GM21825 (cell line): Measurements from ENCODE around the gene ANKRD44.

Experiments used
- ATAC-seq: cut with Tn5 transposase; IDR thresholded peaks from one replicate; pipeline ENCODE4 v1.9.1; 2021; ENCODE audit warnings: mild to moderate bottlenecking, moderate library complexity; ENCODE audit not compliant: unreplicated experiment

Gene ANKRD44

GRCh38 chr2:197264332-197264731 lies 46.2 kb downstream of the ANKRD44 start:
- ATAC-seq, result no peak

- ATAC-seq, result no peak
Measured at GRCh38 chr2:197263077-197263476, 47.5 kb downstream of the ANKRD44 start.

- peak; percentile 58 for ATAC-seq
Measured at GRCh38 chr2:197261808-197262226, 48.8 kb downstream of the ANKRD44 start.

DNA sequence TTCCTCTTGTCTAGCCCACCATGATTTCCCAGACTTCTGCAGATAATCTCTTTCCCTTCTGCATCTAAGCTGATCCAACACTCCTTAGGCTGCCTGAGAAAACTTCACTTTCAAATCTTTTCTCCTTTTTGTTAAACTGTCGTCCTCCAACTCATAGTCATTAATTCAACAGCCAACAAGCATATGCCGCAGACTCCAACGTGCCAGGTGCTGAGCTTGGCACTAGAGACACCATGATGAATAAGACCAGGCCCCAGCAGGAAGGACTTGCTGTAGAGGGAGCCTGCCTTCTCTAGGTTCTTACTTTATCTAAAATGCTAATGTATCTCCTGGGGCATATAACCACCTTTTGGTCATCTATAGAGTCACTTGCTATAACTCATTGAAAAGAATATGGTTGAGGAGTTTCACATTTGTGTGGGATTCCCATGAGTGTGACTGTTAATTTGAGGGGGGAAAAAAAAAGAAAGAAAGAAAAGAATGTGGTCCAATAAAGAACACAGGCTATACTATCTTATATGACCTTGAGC lies 51.0 kb downstream of the ANKRD44 start:
- no peak for ATAC-seq

DNA sequence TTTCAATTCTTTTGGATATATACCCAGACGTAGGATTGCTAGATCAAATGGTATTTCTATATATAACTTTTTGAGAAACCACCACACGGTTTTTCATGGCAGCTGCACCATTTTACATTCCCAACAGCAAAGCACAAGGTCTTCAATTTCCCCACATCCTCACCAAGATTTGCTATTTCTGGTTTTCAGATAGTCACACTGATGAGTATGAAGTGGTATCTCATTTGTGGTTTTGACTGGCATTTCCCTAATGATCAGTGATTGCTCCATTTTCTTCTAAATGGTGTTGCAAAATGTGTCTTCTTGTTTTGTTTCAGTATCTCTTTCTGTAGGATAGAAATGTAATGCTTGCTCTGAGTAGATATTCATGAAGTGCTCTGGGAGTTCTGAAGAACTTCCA lies 52.0 kb downstream of the ANKRD44 start:
- no peak for ATAC-seq

DNA sequence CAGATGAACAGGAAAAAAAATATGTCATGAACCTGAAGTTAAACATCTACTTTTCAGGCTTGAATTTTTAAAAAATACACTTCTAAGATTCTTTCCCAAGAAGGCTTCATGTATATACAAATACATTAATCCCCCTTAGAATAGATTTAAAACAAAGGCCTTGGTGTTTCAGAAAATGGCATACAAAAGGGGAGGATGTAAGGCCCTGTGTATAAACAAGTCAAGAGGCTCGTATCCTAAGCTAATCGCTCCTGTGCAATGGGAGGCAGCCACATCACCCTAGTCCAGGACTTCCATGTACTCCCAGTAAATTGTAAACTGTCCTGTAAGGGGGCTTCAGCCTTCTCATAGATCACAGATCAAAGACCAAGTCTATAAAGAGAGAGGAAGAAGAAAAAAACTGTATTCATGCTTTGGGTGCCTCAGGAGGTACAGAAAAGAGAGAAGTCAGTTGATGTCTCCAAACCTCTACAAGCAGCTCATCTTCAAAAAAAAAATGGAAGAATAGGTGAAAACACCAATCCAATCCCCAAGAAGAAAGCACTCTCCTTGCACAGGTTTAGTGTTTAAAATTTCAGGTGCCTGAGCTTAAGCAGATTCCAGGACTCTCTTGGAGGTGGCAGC lies 53.9 kb downstream of the ANKRD44 start:
- no peak for ATAC-seq

GRCh38 chr2:197256021-197256420 lies 54.6 kb downstream of the ANKRD44 start:
- no peak for ATAC-seq

- ATAC-seq, result peak; percentile 94
Measured at GRCh38 chr2:197255543-197255942, 55.0 kb downstream of the ANKRD44 start.

DNA sequence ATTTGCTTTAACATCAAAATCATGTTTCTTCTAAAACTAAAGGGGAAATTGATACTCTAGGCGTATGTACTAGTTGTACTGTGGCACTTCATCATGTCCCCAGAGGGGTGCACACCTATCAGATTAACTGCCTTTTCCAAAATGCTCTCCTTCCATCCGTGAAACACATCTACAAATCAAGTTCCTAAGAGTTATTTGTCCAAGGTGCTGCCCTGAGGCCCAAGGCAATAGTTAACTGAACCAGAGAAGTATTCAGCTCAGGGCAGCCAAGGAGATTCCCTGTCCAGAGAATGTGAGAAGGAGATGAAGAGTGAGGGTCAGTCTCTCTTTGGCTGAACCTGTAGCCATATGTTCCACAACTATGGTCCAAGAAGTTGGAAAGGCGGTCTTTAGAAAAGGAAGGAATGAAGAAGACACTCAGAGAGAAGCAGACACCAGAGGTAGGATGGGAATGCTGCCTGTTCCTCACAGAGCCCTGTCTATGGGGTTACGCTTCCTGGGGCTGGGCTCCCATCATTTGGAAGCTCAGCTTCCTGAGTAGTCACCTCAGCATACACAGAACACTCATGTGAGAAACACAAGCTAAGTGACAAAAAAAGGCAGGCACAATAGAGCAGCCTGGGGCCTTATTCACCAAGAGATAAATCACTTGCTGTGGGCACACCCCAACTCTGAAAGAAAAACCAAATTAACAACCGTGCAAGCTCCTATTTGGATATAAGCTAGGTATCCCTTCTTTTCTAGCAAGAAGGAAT lies 55.6 kb downstream of the ANKRD44 start:
- peak; percentile 28 for ATAC-seq

DNA sequence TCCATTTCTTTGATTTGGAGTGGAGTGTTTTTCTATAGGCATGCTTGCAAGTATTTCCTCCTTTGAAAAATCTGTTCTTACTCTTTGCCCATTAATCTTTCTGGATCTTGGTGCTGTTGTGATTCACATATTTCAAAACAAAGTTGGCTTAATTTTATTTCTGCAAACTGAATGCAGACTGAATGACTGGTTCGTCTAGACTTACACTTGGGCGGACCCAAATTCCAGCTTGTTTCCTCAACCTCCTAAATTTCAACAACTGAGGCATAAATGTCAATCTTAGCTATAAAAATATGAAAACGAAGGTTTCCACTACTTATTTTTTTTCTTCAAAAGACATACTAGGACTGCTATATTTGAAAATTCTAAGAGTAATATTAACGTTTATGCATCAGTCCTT lies 59.0 kb downstream of the ANKRD44 start:
- ATAC-seq, result no peak

DNA sequence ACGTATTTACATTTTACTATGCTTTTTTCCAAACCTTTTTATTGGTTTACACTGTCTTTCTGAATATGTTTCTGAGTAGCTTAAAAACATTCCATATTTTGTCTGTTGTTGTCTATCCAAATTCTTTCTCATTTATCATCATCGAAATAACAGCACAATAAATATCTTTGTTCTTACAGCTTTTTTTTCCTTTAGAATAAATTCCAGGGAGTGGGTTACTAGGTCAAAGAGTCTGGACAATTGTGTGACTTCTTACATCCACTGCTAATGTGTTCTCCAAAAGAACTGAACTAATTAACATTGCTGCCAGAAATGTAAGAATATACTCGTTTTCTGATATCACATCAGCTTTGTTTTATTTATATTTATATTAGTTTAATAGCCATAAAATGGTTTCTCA lies 59.4 kb downstream of the ANKRD44 start:
- no peak for ATAC-seq

- no peak for ATAC-seq
Measured at GRCh38 chr2:197250084-197250397, 60.5 kb downstream of the ANKRD44 start.

GRCh38 chr2:197249381-197250083 lies 61.0 kb downstream of the ANKRD44 start:
- no peak for ATAC-seq

DNA sequence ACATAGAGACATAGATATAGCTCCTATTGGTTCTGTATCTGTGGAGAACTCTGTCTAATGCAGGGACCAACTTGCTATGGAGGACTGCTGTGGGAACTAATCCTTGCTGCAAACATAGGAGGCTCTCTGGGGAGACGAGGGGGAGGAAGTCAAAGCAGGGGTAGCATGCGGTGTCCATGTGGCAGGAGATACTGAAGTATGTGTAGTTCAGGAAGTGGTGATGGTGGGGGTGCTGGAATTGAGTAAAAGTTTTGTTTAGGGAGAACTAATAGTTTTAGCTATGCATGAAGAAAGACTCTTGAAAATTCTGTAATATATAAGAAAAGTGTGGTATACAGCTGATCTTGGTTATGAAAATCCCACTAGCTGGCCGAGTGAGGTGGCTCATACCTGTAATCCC lies 62.0 kb downstream of the ANKRD44 start:
- ATAC-seq, result no peak

DNA sequence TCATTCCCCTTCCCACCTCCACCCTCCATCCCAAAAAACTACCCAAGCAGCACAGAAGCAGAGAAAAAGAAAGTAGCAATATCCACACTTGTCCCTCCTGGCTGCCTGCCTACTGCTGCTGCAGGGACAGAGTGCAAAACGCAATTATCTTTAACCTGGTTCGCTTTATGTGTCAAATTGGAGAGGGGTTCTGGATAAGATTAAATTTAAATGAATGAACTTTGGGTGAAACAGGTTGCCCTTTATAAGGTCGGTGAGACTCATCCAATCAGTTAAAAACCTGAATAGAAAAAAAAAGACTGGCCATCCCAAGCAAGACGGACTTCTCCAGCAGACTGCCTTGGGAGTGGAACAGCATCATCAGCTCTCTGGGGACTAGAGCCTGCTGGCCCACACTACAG lies 62.6 kb downstream of the ANKRD44 start:
- no peak for ATAC-seq

DNA sequence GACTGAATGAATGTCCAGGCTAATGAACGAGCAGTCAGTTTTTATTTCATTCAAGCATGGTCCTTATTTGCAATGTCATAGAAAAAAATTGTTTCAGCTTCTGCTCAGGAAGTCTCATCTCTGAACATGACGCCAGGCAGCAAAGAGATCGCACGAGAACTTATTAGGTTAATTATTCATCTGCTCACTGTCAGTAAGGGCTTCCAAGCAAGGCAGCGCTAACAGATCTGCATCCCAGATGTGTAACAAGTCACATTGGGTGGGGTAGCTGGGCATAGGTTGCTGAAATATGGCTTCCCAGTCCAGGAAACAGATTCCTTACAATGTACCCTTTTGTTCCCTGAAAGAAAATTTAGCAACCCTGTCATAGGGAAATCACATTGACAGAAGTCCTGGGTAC lies 63.5 kb downstream of the ANKRD44 start:
- peak; percentile 38 for ATAC-seq

- no peak for ATAC-seq
Measured at GRCh38 chr2:197245829-197246804, 64.5 kb downstream of the ANKRD44 start.

DNA sequence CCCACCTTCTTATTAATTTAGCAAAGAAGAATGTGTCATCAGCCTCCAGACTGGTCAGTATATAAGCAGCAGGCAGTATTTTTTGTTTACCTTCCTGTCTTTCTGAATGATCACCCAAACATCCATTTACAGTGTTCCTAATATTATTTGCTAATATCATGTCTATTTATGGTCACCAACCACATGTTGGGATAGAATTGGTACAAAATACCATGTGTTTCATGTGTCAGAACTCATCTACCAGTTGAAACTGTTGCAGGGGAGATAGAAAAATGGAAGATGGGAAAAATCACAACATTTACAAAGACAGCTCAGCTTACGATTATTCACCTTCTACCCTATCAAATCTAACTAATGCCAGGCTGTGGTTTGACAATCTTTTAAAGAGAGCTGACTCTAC lies 66.2 kb downstream of the ANKRD44 start:
- ATAC-seq, result no peak

GRCh38 chr2:197242719-197243118 lies 67.9 kb downstream of the ANKRD44 start:
- no peak for ATAC-seq

GRCh38 chr2:197241596-197241995 lies 69.0 kb downstream of the ANKRD44 start:
- ATAC-seq, result no peak

DNA sequence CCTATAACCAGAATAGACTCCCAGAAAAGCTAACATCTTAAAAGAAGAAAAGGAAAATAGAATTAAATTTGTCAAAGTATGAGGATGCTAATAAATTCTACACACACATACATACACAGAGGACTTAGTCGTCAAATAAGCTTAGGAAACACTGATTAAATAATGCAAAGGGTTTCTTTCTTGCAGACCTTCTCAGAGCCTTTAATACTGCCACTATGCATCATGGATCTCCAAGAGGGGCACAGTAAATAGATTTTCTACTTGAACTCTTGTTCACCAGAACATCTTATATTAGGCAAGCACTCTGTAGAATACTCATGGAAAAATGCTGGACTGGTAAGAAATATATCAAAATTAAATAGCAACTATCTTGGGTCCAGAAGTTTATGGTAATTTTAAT lies 69.4 kb downstream of the ANKRD44 start:
- no peak for ATAC-seq
